HUDEP-2 (cell line): Measurements from ENCODE around the gene IQSEC1.
A peak's percentile ranks its signal among the peaks of the same experiment; 100 is the strongest.

Experiments used
- DNase-seq, 76 experiments: peaks; one replicate each; lab custom pipeline; 2025; ENCODE audit not compliant: unreplicated experiment in 76 of 76; lab: John Stamatoyannopoulos, UW

Gene IQSEC1

DNA sequence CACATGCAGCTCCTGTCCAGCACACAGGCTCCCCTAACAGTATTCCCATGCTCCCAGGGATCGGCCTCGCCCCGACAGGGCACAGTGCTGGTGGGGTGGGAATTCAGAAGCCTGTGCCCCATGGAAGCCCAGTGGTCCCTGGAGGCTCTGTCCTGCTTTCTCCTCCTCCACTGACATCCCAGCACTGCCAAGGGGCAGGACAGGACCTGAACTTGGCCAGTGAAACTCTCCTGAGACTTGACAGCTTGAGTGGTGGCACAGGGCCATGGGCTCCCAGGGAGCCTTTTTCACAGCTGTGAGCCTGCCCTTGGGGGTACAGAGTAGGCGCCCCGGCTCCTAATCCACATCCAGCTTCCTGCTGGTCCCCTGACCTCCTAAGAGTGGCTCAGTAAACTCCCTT, 38.4 kb downstream of the IQSEC1 start:
- DNase-seq = no peak

DNA sequence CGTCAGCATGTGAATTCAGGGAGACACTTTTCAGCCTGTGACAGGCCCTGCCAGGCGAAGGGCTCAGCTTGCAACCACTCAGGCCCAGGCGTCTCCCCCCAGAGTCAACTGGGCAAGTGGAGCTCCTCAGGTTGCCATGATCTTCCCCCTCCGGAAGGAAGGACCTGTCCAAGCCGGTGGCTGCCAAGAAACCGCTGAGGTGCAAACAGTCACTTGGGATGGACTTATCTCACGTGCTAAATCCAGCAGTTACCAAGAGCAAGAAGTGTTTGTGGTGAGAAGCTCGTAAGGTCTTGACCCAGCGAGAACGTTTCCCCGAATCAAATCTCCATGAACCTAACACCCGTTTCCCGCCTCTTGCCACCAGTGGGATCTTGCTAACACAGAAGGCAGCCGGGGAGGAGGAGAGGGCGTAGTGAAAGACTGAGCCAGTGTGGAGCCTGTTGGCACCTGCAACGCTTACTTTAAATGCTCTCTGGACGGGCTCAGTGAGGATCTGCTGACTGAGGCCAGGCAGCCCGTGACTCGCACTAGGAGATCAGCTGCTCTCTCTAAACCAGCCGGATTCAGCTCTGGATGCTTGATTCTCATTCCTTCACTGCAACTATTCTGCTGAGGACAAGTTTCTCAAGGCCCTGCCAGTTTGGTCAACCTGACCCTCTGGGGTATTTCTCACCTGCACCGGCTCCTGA, 39.0 kb downstream of the IQSEC1 start:
- DNase-seq = no peak

GRCh38 chr3:13032206-13032605, 41.0 kb downstream of the IQSEC1 start:
- DNase-seq = no peak

GRCh38 chr3:13031621-13032020, 41.6 kb downstream of the IQSEC1 start:
- DNase-seq = no peak

DNA sequence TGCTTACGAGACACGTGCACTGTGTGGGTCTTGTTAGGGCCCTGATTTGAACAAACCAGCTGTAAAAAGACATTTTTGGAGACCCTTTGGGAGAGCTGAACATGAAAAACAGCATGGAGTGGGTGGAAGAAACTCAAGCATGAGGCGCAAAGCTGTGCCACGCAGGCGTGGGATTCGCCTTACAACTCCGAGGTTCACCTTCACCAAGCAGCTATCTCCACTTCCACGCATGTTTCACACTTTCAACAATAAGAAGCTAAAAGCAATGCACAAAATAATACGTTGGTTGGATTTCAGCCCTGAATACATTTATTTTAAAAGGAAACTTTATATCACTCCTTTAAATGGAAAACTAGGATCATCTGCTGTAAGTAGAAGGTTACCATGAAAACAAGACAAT, 42.5 kb downstream of the IQSEC1 start:
- no peak for DNase-seq

- DNase-seq = no peak
Measured at GRCh38 chr3:13028010-13028821, 45.0 kb downstream of the IQSEC1 start.

- DNase-seq = peak in 2 of 76 experiments; percentile 25 to 30
Measured at GRCh38 chr3:13027154-13027553, 46.1 kb downstream of the IQSEC1 start.

DNA sequence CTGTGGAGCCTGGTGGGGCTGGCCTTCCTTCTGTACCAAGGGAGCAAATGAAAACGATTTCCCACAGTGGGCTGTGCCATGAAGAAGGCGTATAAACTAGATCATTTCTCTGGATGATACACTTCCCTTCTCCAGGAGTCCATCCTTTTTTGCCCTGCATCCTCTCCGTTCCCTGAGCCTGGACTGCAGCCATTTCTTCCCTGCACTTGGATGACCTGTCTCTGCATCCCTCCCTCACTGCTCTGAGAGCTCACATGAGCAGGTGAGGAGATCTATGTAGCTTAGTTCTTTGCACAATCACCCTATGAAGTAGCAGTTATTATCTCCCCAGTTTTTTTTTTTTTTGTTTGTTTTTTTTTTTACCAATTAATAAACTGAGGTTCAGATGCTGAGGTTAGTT, 46.7 kb downstream of the IQSEC1 start:
- no peak for DNase-seq

DNA sequence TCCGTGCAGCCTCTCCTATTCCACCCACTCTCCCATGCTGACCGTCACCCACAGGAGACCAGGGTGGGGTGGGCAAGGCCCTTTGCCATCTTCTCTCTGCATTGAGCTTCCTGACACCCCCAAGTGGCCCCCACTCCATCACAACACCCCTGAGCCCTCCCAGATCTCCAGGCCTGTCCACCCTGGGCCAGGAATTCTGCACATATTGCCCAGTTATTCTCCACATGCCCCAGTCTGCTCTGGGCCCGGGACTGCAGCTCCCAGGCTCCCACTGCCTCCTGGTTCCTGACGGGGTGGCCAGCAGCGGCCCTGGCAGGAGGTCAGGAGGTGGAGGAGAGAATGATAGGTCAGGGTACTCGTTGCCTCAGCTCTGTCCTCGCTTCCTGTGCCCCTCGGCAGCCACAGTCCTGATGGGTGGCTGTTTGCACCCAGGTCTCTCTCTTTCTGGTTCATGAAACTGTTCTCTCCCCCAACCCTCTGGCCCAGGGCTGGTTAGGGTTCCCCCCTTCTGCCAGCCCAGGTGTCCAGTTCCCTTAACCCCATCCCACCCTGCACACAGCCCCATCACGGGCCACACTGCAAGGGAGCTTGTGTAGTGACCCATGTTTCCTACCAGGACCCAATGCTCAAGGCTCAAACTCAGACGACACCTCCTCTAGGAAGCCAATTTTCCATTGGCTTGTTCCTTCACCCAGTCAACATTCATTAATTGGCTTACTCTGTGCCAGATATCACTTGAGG, 47.3 kb downstream of the IQSEC1 start:
- DNase-seq = no peak

GRCh38 chr3:13025090-13025489, 48.1 kb downstream of the IQSEC1 start:
- DNase-seq = no peak

- no peak for DNase-seq
Measured at GRCh38 chr3:13024765-13025065, 48.5 kb downstream of the IQSEC1 start.

DNA sequence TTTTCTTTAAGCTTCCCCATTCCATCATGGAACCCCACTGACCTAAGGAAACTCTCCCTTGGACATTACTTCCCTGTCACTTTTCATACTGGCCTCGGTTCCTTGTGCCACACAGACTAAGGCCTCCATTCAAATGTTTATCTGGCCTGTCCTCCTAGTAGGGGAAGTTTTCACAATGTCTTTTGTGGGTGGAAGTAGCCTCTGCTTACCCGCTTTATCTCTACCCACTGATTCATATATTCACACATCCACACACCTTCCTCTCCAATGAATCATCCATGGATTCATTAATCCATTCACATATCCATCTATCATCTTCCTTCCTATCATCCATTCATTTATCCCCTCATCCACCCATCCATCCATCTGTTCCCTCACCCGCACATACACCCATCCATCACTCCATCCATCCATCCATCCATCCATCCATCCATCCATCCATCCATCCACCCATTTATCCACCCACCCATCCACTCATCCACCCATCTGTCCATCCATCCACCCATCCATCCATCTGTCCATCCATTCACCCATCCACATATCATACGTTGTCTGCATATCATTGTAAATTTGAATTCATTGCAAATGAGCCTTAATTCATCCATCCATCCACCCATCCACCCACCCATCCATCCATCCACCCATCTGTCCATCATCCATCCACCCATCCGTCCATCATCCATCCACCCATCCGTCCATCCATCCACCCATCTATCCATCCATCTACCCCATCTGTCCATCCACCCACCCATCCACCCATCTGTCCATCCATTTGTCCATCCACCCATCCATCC, 49.1 kb downstream of the IQSEC1 start:
- DNase-seq = no peak

DNA sequence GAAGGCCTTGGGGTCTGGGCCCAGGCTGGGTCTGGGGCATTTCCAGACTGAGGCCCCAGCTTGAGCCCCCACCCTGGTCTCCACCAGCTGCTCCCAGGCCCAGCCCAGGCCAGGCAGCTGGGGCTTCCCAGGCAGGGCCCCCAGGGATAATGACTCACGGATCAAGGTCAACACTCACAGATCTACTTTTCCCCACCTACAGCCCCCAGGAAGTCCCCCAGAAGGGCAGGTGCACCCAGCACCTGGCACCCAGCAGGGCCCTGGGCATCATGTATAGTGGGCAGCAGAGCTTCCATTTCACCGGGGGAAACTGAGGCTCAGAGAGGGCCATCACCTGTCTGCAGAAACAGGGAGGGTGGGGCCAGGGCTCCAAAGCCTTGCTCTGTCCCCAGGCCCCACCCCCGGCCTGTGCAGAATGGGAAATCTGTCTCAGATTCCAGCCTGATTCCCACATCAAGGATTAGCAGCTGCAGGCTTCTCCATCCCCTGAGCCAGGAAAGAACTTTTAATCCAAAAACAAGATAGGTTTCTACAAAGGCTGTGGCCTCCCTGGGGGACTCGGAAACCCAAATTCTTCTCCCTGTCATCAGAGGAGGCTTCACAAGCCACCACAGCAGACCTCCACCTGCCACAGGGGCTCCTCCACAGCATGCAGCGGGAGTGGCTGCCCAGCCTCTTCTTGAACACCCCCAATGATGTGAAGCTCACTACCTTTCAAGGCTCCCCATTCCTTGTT, 49.8 kb downstream of the IQSEC1 start:
- DNase-seq = no peak

- DNase-seq = peak in 5 of 76 experiments; percentile 7 to 27 (median 19)
Measured at GRCh38 chr3:13022348-13023234, 50.6 kb downstream of the IQSEC1 start.

GRCh38 chr3:13021141-13022114, 51.8 kb downstream of the IQSEC1 start:
- DNase-seq = no peak

GRCh38 chr3:13020159-13020750, 53.0 kb downstream of the IQSEC1 start:
- DNase-seq = no peak

DNA sequence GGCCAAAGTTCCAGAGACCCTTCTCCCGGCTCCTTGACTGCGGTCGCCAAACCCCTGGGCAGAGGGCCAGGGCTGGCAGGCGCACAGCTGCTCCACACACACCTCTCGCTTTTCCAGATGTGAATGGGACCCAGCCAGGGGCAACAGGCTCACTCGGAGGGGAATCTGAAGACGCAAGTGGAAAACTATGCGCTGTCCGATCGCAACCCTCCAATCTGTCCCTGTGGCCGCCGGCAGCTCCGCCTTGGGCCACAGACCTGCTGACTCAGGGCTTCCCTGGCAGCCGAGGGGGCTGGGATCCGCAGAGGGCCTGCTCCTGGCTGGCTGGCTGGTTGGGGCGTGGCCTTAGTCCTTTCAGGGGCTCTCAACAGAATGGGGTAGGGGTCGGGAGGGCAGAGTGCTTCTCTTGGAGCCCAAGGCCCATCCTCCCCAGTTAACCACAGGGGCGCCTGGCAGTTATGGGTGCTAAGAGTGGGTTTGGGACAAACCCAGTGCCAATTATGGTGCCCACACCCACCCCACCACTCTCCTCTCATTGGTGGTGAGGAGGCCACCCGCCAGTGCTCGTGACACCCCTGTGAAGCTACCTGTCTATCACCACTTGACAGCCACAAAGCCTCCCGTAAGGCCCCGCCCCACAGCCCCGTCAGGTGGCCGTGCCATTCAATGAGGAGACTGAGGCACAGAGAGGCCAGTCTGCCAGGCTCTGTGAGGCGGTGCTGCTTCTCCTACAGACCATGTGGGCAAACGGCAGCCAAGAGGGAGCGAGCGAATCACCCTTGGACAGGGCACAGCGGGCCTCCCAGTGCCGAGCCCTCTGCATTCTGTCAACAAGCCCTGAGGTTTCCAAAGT, 53.8 kb downstream of the IQSEC1 start:
- peak in 1 of 76 experiments; percentile 29 for DNase-seq
